ENCODE results near the gene USHBP1. TPM values are rescaled to one million over a fixed set of nuclear protein-coding genes. Genes with fewer than 3 reads are reported as not detected.

Gene USHBP1
- total RNA-seq, 4 donors from 2014 or later = 8.9 to 24.3 (median 11.1) TPM

DNA sequence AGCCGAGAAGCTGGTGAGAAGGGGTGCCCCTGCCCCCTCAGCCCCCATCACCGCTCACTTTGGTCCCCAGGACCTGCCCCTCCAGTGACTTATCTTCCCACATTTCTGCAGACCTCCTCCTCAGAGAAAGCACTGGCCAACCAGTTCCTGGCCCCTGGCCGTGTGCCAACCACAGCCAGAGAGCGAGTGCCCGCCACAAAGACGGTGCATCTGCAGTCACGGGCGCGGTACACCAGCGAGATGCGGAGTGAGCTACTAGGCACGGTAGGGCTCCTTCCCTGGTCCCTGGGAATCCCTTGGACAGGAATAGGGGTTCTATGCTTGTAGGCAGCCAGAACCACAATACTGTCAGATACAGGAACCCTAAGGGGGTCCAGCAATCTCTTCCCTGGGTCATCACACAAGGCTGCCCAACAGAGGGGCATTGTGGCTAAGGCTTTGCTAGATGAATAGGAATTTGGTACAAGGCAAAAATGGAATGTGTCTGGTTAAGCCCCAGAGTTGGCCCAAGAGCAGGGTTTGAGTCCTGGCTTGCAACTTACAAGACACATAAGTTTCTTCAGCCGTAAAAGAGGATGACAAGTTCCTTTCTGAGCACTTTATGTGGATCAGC lies 48.4 kb downstream of the USHBP1 start:
- WGBS, 2 donors = 88 to 91% methylated on average over 13 of the region's 13 CpGs
- H3K4me1 ChIP-seq = peaks cover 8 to 12% of the 10 kb centered on the region in 2 donors
- peak overlapping the region in 1 of 3 donors; percentile 37 for H3K4me3 ChIP-seq (replicated peaks in 1 of 3)
- TF ChIP-seq, protein P1, sequence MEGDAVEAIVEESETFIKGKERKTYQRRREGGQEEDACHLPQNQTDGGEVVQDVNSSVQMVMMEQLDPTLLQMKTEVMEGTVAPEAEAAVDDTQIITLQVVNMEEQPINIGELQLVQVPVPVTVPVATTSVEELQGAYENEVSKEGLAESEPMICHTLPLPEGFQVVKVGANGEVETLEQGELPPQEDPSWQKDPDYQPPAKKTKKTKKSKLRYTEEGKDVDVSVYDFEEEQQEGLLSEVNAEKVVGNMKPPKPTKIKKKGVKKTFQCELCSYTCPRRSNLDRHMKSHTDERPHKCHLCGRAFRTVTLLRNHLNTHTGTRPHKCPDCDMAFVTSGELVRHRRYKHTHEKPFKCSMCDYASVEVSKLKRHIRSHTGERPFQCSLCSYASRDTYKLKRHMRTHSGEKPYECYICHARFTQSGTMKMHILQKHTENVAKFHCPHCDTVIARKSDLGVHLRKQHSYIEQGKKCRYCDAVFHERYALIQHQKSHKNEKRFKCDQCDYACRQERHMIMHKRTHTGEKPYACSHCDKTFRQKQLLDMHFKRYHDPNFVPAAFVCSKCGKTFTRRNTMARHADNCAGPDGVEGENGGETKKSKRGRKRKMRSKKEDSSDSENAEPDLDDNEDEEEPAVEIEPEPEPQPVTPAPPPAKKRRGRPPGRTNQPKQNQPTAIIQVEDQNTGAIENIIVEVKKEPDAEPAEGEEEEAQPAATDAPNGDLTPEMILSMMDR (IDR thresholded peaks at IDR 0.05) = no peak
- no peak for TF ChIP-seq POLR2A (IDR thresholded peaks at IDR 0.05)
- peaks cover 12 to 25% of the 10 kb centered on the region in 2 donors for H3K36me3 ChIP-seq
- intact Hi-C loops (cut with DNase I) = loop anchor here (10.0 kb wide), 2 partner anchors 49 to 141 kb away; partner anchors contain the start of genes BABAM1, HAUS8, MYO9B and USHBP1
- DNase-seq = no peak
- H3K9me3 ChIP-seq = no peaks in the 10 kb centered on the region
- peak overlapping the region in 1 of 3 donors; percentile 92 for H3K27ac ChIP-seq
- no peaks in the 10 kb centered on the region for H3K27me3 ChIP-seq

DNA sequence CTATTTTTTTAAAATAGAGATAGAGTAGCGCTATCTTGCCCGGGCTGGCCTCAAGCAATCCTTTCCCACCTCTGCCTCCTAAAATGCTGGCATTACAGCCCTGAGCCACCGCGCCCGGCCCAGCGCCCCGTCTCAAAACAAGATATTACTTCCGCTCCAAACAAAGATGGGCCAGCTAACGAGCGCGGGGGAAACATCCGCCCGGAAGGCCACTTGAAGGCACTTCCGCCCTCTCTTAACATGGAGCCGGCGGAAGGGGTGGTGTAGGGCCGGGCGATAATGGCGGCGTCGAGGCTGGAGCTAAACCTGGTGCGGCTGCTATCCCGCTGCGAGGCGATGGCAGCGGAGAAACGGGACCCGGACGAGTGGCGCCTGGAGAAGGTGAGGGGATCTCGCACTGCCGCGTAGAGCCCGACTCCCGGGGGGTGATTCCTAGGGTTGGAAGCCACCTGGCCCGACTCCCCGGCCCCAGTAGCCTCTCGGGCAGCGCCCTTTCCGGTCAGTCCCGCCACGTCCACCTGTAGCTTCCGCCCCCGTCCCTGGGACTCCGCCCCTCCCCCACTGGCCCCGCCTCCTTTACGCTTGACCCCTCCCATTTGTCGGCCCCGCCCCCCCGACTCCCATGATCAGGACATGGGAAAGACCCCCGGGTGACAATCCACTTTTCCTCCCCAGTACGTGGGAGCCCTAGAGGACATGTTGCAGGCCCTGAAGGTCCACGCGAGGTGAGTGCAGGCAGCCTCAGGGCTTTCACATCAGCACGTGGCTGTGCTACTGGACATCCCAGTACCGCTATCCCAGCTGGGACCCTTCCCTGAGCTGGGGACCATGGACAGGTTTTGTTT lies 49.2 kb downstream of the USHBP1 start, which contains the start of gene USE1:
Gene USE1, plus strand, starts transcription at position 231 of the 845 bp plus-strand sequence. Its CDS starts 49 bp downstream, at position 280.
- intact Hi-C loops (cut with DNase I) = loop anchor here (10.0 kb wide), 2 partner anchors 49 to 141 kb away; partner anchors contain the start of genes BABAM1, HAUS8, MYO9B and USHBP1
- Histone ChIP-seq H3K36me3 (peaks cover 12 to 25% of the 10 kb centered on the region in 2 donors), H3K27me3 (no peaks in the 10 kb centered on the region), H3K9me3 (no peaks in the 10 kb centered on the region), H3K27ac (peak within 1 kb of the TSS; percentile 73 to 92 (median 89)), H3K4me3 (replicated peaks in 1 of 3) (peak within 1 kb of the TSS; percentile 37 to 61 (median 39)), H3K4me1 (peaks cover 8 to 12% of the 10 kb centered on the region in 2 donors)
- TF ChIP-seq POLR2A (IDR thresholded peaks at IDR 0.05) = peak in 1 of 2 donors; percentile 65
- TF ChIP-seq, protein P1 (IDR thresholded peaks at IDR 0.05) = no peak
- WGBS, 2 donors = 0 to 4% methylated on average over 24 to 42 of the region's 56 CpGs
- peak; percentile 93 for DNase-seq

DNA sequence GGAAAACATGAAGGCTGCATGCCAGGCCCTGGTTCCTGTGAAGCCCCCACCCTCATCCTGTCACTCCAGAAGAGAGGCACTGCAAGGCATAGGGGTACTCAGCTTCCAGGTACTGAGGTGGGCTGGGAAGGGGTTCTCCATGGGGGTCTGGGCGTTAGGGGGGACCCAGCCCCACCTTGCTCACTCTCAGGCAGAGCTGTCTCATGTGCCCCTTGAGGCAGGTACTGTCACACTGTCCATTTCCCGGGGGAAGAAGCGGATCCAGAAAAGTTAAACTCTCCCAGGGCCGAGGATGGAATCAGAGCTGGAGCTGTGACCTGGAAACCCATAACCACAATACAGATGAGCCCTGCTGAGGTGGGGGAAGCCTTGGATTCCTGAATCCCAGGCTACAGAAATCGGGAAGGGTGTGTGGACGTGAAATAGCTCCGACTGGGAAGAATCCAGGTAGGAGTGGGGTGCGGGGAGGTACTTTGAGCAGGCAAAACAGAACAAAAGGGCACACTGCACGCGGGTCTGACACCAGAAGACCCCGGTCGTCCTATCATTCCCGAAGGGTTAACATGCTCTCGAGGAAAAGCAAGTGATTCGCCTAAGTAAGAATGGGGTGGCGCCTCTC lies 49.9 kb downstream of the USHBP1 start:
- no peaks in the 10 kb centered on the region for H3K27me3 ChIP-seq
- 21 to 28% methylated on average over 15 to 16 of the region's 16 CpGs for WGBS, 2 donors
- peak overlapping the region in 2 of 3 donors; percentile 37 to 61 for H3K4me3 ChIP-seq (replicated peaks in 1 of 3)
- no peaks in the 10 kb centered on the region for H3K9me3 ChIP-seq
- H3K4me1 ChIP-seq = peaks cover 8 to 12% of the 10 kb centered on the region in 2 donors
- TF ChIP-seq, protein P1 (IDR thresholded peaks at IDR 0.05) = no peak
- no peak for TF ChIP-seq POLR2A (IDR thresholded peaks at IDR 0.05)
- intact Hi-C loops (cut with DNase I) = loop anchor here (10.0 kb wide), 2 partner anchors 50 to 140 kb away; partner anchors contain the start of genes BABAM1, HAUS8, MYO9B and USHBP1
- peaks cover 12 to 25% of the 10 kb centered on the region in 2 donors for H3K36me3 ChIP-seq
- DNase-seq = no peak
- H3K27ac ChIP-seq = peak overlapping the region; percentile 73 to 92 (median 89)

DNA sequence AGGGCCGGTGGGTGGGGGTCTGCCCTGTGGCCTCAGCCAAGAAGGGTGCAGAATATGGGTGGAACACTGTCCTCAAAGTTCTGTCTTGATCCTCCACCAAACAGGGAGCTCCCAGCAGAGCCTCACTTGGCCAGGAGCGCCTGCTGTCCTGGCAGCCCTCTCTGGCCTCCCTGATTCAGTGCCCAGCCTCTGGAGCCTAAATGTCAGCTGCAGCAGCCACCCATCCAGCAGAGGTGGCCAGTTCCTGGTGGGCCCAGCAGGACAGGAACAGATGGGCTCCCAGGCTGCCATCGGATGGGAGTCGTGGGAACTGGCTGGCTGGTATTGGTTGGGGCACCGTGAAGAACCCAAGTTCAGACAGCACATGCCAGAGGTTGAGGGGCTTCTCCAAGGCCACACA lies 51.2 kb downstream of the USHBP1 start:
- H3K4me3 ChIP-seq (replicated peaks in 1 of 3) = no peak overlapping the region
- TF ChIP-seq, protein P1 (IDR thresholded peaks at IDR 0.05) = no peak
- no peak for TF ChIP-seq POLR2A (IDR thresholded peaks at IDR 0.05)
- DNase-seq = no peak
- no peaks in the 10 kb centered on the region for H3K9me3 ChIP-seq
- WGBS, 2 donors = 90 to 94% methylated on average over 3 to 5 of the region's 5 CpGs
- peaks cover 12 to 21% of the 10 kb centered on the region in 2 donors for H3K36me3 ChIP-seq
- peaks cover 8 to 12% of the 10 kb centered on the region in 2 donors for H3K4me1 ChIP-seq
- intact Hi-C loops (cut with DNase I) = loop anchor here (10.0 kb wide), 2 partner anchors 51 to 139 kb away; partner anchors contain the start of genes BABAM1, HAUS8, MYO9B and USHBP1
- no peak overlapping the region for H3K27ac ChIP-seq
- no peaks in the 10 kb centered on the region for H3K27me3 ChIP-seq

Measured in thyroid gland (tissue), 4 donors.